HG03064 (cell line): ENCODE data around the gene CAPZB.

Experiments used
- ATAC-seq: cut with Tn5 transposase; IDR thresholded peaks from one replicate; pipeline ENCODE4 v1.9.1; 2021; ENCODE audit warnings: low read depth; ENCODE audit not compliant: unreplicated experiment

CAPZB gene

GRCh38 chr1:19354531-19354981 is 130.8 kb downstream of the CAPZB start:
- ATAC-seq = no peak

GRCh38 chr1:19353596-19353995 is 131.7 kb downstream of the CAPZB start:
- ATAC-seq = no peak

GRCh38 chr1:19352839-19353238 is 132.5 kb downstream of the CAPZB start:
- no peak for ATAC-seq

GRCh38 chr1:19351873-19352272 is 133.5 kb downstream of the CAPZB start:
- ATAC-seq = no peak

- ATAC-seq = no peak
Observed at GRCh38 chr1:19350566-19350965, 134.8 kb downstream of the CAPZB start.

GRCh38 chr1:19349999-19350398 is 135.3 kb downstream of the CAPZB start:
- no peak for ATAC-seq

GRCh38 chr1:19348441-19349198 is 136.7 kb downstream of the CAPZB start:
- ATAC-seq = no peak

GRCh38 chr1:19347533-19348172 is 137.7 kb downstream of the CAPZB start:
- no peak for ATAC-seq

- ATAC-seq = no peak
Observed at GRCh38 chr1:19346026-19346425, 139.3 kb downstream of the CAPZB start.

GRCh38 chr1:19345391-19345790 is 139.9 kb downstream of the CAPZB start:
- ATAC-seq = no peak

- ATAC-seq = no peak
Observed at GRCh38 chr1:19344831-19345230, 140.5 kb downstream of the CAPZB start.

GRCh38 chr1:19344372-19344810 is 140.9 kb downstream of the CAPZB start:
- no peak for ATAC-seq

- ATAC-seq = no peak
Observed at GRCh38 chr1:19343617-19344350, 141.6 kb downstream of the CAPZB start.

- ATAC-seq = no peak
Observed at GRCh38 chr1:19342894-19343616, 142.3 kb downstream of the CAPZB start.

- no peak for ATAC-seq
Observed at GRCh38 chr1:19342062-19342750, 143.1 kb downstream of the CAPZB start.

- no peak for ATAC-seq
Observed at GRCh38 chr1:19341201-19342061, 143.9 kb downstream of the CAPZB start.

- ATAC-seq = no peak
Observed at GRCh38 chr1:19340387-19340937, 144.9 kb downstream of the CAPZB start.

- no peak for ATAC-seq
Observed at GRCh38 chr1:19339214-19339861, 146.0 kb downstream of the CAPZB start.
